Measurements from ENCODE around the gene ZNF783. TPM values are rescaled to one million over a fixed set of nuclear protein-coding genes. Genes with fewer than 3 reads are reported as not detected.

Gene ZNF783
- total and polyA plus RNA-seq, 2 of the 8 experiments (the other 6 are each of a cell fraction or from before 2014, with no cell fraction given) = 7.3 to 8.2 TPM

DNA sequence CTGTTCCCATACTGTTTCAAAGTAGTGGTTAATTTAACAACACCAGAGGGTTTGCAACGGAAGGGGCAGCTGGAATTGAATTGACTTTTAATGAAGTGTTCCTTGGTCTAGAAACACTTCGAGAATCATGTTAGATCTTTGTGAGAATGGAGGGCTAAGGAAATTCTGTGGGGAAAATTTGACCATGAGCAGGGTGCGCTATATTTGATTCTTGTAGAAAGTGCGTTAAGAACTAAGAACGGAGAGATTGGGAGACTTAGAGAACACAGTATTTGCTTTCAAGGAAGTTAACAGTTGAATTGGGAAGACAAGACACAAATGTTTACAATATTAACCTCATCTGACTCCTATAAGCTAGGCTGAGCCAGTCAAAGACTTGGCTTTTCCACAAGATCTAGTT is 21.4 kb upstream of the ZNF783 start:
- Histone ChIP-seq H3K36me3 (ENCODE audit: control insufficient read depth in 2 of 4, insufficient read depth in 4 of 4, low read length in 3 of 4) (no peaks in the 10 kb centered on the region; a peak in 1 of 8 replicates), H2BK12ac (ENCODE audit: low read depth, low read length) (no peak overlapping the region), H4K8ac (ENCODE audit: extremely low read depth, insufficient read depth, low read length) (no peak overlapping the region), H3K23me2 (ENCODE audit: low read depth, low read length) (no peaks in the 10 kb centered on the region; the same call in 1 of the 2 replicates), H3K27me3 (replicated peaks in 1 of 4; ENCODE audit: control insufficient read depth in 3 of 4, extremely low read depth in 1 of 4, insufficient read depth in 3 of 4, low read length in 3 of 4) (peaks cover 0 to 1% (median 0%) of the 10 kb centered on the region in 4 experiments; a peak in 1 of 7 replicates), H3K79me2 (ENCODE audit: control insufficient read depth in 1 of 2, insufficient read depth in 2 of 2, low read length in 2 of 2) (peaks cover 0 to 42% of the 10 kb centered on the region in 2 experiments; a peak in 3 of 4 replicates), H2BK20ac (ENCODE audit: low read length) (no peak overlapping the region), H3K4me3 (ENCODE audit: extremely low read depth in 1 of 4, insufficient read depth in 2 of 4, low read depth in 3 of 4, low read length in 4 of 4) (peak overlapping the region; percentile 63 to 98 (median 96); a peak in 7 of 8 replicates), H3K9me3 (ENCODE audit: insufficient read depth in 2 of 2, low read depth in 1 of 2, low read length in 1 of 2) (no peaks in the 10 kb centered on the region), H4K5ac (ENCODE audit: insufficient read length, low read depth, low read length) (no peak overlapping the region), H4K20me1 (replicated peaks in 1 of 2; ENCODE audit: control insufficient read depth in 1 of 2, insufficient read depth in 2 of 2, low read length in 2 of 2) (peaks cover 0 to 4% of the 10 kb centered on the region in 2 experiments), H3K14ac (ENCODE audit: insufficient read length) (no peak overlapping the region), H2BK120ac (replicated peaks; ENCODE audit: low read depth, low read length) (no peak overlapping the region), H3K23ac (ENCODE audit: insufficient read length) (no peak overlapping the region), H2BK5ac (ENCODE audit: low read depth, low read length) (no peak overlapping the region), H2BK15ac (ENCODE audit: low read length) (no peak overlapping the region), H3K18ac (ENCODE audit: extremely low read depth, low read length) (no peak overlapping the region), H3K4me2 (ENCODE audit: insufficient read depth in 1 of 2, low read depth in 2 of 2, low read length in 2 of 2) (peak overlapping the region; percentile 76 to 96), H3K56ac (replicated peaks; ENCODE audit: insufficient read length, low read depth, low read length) (no peak overlapping the region), H3K79me1 (ENCODE audit: low read depth, low read length) (peaks cover 4% of the 10 kb centered on the region; the same call in 1 of the 2 replicates), H2AFZ (ENCODE audit: low read length) (no peak overlapping the region), H2AK5ac (ENCODE audit: low read depth, low read length) (no peak overlapping the region), H3K9ac (replicated peaks in 1 of 4; ENCODE audit: extremely low read depth in 1 of 4, low read depth in 3 of 4, low read length in 3 of 4) (peak overlapping the region; percentile 13 to 50 (median 17); a peak in 4 of 7 replicates), H3K4ac (replicated peaks; ENCODE audit: insufficient read length, low read depth, low read length) (no peak overlapping the region), H3K4me1 (replicated peaks in 1 of 4; ENCODE audit: control insufficient read depth in 3 of 4, insufficient read depth in 4 of 4, low read length in 3 of 4) (peaks cover 0 to 5% (median 2%) of the 10 kb centered on the region in 4 experiments; a peak in 2 of 7 replicates), H4K91ac (replicated peaks; ENCODE audit: insufficient read length, low read length) (no peak overlapping the region), H3K27ac (ENCODE audit: low read depth, low read length) (no peak overlapping the region)
- FAIRE-seq = no peak
- no peak for DNase-seq (ENCODE audit: low read depth in 1 of 2, low spot score in 2 of 2)
- 90% methylated on average over 5 of the region's 5 CpGs; no CpG with 5 or more reads in 1 of the 2 experiments for WGBS, 2 experiments (ENCODE audit: extremely low coverage in 1 of 2, insufficient coverage in 1 of 2, insufficient read length in 1 of 2, insufficient replicate concordance in 2 of 2, low coverage in 1 of 2, low lambda C conversion rate in 2 of 2, missing lambda C conversion rate in 1 of 2)
- no peak for TF ChIP-seq KDM4A (IDR thresholded peaks at IDR 0.05; ENCODE audit: low read depth, low read length, severe bottlenecking)
- ChIA-PET POLR2A (ENCODE audit: partially characterized antibody) (interaction anchor here (1.0 to 1.3 kb wide), 2 partner anchors 11 to 21 kb away, joined by 7 read pairs; partner anchors contain the start of gene ZNF783), CTCF (ENCODE audit: partially characterized antibody) (interaction anchor here (0.6 to 1.0 kb wide), 4 partner anchors 10 to 79 kb away, joined by 3 read pairs; no protein-coding TSS in a partner anchor)

Data from H1 (cell line).